Left renal pelvis (tissue), 4 donors: ENCODE data around the gene MAP3K2. TPM values are rescaled to one million over a fixed set of nuclear protein-coding genes. Genes with fewer than 3 reads are reported as not detected.
A peak's percentile ranks its signal among the peaks of the same experiment; 100 is the strongest.

Experiments
- DNase-seq, 4 donors: peaks; one replicate each; pipeline ENCODE4 v3.0.0-alpha.2; 2013; ENCODE audit warnings: low read depth in 4 of 4, low spot score in 3 of 4
- polyA plus RNA-seq, 4 donors: library from polyadenylated mRNA; unstranded; fragments of 120-200 nt; gene quantifications; one replicate each; pipeline ENCODE4 v1.2.1, GENCODE V29; 2013; ENCODE audit not compliant: insufficient read length in 4 of 4

Gene MAP3K2
- polyA plus RNA-seq, 4 donors: 20.7 to 30.6 (median 25.8) TPM

DNA sequence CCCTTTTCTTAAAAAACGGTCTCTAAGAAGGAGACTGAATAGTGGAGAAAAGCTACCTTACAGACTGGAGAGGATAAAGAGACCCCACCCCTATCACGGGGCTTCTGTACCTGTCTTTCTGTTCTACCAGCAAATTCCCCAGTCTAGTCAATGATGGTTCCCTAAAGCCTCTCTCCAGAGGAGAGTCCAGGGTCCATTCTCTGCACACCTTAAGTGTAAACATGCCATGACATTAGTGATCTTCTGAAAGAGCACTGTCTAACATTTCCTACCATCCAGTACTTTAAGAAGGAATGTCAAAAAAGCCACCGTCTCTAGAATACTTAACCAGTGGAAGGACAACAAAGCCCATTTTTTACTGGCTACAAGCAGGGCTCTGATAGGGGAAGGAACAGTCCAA lies 76.8 kb downstream of the MAP3K2 start:
- no peak for DNase-seq

DNA sequence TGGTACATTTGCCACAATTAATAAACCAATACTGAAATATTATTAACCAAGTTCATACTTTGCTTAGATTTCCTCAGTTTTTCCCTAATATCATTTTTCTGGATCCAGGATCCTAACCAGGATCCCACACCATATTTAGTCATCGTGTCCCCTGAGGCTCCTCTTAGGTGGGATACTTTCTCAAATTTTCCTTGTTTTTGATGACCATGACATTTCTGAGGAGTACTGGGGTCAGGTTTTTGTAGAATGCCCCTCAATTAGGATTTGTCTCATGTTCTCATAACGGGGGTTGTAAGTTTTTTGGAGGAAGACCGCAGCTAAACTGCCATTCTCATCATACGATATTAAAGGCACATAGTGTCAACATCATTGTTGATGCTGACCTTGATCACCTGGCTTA lies 78.3 kb downstream of the MAP3K2 start:
- no peak for DNase-seq

DNA sequence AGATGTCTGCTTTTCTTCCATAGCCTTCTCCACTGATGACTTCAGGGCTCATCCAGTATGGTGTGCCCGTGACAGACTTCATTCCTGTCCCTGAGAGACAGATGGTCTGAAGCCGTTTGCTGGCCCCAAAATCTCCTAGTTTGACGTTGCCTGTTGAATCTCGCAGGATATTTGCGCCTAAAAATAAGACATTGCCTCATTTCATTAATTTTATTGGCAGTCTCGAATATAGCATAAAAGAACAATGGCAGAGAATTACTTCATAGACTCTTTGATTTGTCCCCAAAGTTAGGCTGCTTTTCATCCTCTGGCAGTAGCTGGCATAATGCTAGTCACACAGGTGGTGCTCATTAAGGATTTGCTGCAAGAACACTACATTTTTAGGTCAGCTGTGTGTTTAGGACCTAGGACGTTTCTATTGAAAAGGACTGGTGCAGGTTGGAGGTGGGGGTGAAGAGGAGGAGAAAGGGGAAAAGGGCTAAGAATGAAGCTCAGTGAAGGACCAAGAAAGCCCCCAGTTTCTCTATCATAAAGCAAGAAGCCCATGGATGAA lies 79.1 kb downstream of the MAP3K2 start:
- no peak for DNase-seq

DNA sequence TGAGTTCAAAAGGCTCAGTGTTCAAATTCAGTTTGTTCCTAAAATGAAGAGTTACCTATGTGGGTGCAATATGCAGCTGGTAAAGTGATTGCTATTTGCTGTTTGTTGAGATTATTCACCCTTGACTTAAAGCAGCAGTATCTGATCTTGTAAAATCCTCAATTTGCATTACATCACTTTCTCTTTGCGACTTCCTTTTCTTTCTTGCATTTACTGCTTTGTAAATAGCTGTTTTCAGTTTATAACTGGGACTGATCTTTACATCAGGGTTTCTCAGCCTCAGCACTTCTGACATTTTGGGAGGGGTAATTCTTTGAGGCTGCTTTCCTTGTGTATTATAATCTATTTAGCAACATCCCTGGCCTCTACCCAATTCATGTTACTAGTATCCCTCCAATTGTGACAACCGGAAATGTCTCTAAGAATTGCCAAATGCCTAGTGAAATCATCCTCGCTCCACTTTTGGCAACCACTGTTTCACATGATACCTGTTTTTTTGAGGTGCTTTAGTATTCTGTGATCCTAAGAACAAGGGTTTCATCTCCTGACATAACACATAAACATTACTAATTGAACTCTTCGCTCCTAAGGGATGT lies 81.7 kb downstream of the MAP3K2 start:
- DNase-seq: no peak

DNA sequence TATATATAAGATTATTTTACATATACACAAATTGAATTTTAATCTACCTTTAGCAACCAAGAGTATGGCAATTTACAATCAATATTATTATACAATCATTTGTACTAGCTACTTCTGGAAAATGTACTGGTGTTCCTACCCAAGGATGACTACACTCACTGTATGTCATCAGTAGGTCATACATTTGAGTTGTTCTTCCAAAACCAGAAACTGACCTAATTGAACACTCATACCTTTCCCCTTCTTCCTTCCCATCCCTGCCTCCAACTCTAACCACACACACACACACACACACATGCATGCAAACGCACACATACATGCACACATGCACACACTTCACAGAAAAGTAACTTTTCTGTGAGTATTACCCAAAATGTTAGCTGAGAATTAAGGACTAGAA lies 85.6 kb downstream of the MAP3K2 start:
- DNase-seq: no peak

DNA sequence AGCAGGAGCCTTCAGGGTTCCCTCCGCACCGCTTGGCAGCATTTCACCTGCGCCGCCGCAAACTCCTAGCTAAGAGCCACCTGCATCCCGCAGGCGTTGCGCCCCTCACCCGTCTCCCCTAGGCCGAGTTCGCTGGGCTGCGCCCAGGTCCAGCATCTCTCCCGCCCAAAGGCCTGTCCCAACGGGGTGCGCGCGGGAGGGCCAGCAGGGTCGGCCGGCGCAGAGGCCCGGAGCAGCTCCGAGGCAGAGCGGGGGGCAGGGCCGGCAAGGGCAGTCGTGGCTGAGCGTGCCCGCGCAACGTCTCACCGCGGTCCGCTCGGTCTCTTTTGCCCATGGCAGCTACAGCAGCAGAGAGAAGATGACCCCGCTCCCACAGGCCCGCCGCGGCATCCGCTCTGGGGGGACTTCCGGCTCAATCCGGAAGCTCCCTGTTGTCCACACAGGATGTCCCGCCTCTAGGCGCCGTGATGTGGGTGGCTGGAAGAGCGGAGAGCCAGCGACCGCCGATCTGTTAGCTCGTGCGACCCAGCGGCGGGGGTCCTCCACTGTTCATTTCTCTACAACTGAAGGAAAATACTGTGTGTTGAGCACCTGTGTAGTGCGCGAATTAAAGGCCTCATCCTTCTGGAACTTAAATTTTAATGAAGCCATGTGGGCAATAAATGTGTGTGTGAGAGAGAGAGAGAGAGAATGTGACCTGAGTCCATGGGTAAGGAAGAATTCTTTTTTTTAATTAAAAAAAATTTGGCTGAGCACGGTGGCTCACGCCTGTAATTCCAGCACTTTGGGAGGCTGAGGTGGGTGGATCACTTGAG lies 93.8 kb downstream of the MAP3K2 start, which contains the start of gene ERCC3:
TSS of gene ERCC3 (minus strand) at position 397 of the 815 bp plus-strand sequence. CDS start at position 334, 63 bp downstream.
- peak; percentile 67 to 85 (median 78) for DNase-seq

DNA sequence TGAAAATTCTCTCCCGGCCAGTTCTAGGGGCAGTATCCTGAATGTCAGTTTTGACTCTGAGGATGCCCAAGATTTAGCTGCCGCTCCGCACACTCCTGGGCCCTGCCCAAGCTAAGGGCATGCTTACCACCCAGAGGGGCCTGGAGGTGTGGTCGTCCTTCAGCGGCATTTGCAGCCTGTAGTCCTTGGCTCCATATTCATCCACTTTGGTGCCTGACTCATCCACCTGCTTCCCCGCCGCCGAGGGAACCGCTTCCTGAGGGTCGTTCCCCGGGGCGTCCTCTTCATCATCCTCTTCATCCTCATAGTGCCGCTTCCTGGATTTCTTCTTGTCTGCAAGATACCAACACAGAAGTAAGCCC lies 94.4 kb downstream of the MAP3K2 start:
- DNase-seq: no peak

DNA sequence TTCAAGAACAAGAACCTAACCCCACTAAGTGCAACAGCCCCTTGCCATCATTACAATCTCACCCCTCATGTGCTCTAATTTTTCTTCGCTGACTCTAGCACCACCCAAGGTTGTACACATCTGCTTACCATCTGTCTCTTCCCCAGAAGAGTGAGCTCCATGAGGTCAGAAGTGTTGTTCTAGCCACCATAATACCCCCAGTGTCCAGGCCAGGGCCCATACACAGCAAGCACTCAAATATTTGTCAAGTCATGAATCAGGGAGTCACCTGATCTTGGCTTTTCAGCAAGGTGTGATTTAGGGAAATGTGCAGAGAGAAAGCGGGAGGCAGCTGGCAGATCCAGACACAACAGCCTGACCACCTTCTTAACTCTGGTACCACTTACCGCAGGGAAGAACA lies 99.5 kb downstream of the MAP3K2 start:
- DNase-seq: no peak

DNA sequence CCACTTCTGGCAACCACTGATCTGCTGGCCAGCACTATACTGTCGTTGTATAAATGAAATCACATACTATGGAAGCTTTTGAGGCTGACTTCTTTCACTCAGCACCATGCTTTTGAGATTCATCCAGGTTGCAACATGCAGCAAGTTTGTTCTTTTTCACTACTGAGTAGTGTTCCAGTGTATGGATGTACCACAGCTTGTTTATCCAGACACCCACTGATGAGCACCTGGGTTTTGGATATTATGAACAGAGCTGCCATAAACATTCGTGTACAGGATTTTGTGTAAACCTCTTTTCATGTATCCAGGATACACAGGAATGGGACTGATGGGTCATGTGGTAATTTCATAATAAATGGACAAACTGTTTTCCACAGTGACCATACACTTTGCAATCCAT lies 104.5 kb downstream of the MAP3K2 start:
- DNase-seq: no peak

DNA sequence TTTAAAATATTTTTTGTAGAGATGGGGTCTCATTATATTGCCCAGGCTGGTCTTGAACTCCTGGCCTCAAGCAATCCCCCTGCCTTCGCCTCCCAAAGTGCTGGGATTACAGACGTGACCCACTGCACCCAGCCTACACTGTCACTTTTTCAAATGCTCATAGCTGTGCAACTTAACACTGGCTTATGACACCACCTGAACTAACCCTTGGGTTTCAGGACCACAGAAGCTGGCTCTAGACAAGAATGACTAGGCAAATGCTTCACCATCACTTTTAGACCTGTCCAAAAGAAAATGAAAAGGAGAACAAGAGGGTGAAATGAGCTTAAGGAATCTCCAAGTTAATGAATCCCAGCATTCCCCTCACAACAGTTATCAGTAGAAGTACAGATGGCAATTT lies 107.1 kb downstream of the MAP3K2 start:
- no peak for DNase-seq

DNA sequence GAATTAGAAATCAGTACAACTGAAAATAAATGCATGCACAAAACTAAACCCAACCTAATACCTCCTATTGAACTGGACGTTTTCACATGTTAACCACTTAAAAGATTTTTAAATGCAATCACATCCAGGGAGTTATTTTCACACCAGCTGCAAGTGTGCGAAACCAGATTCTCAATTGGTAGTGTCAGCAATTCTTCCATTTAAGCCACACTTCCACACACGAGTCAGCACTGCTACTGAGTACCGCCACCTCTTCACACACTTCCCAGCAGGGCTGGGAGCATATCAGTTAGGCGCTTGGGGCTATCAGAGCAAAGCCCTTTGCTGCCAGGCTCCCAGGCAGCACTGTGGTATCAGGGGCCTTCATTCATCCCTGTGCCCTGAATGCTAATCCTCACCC lies 108.0 kb downstream of the MAP3K2 start:
- no peak for DNase-seq

DNA sequence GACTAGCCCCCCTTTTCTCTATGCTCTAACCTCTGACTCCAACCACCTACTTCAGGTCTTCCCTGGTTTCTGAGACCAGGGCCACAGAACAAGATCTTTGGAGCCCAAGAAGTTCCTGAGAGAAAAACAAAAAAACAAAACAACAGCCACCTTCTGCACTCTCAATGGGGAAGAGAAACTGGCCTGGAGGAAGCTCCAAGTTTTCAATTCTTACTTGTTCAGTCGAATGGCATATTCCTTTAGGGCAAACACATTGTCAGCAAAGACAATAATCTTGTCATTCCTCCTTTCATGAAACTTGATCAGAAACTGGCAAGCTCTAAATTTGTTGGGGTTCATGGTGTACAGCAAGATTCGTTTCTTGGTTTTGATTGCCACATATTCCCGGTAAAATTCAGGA lies 108.8 kb downstream of the MAP3K2 start:
- DNase-seq: no peak

DNA sequence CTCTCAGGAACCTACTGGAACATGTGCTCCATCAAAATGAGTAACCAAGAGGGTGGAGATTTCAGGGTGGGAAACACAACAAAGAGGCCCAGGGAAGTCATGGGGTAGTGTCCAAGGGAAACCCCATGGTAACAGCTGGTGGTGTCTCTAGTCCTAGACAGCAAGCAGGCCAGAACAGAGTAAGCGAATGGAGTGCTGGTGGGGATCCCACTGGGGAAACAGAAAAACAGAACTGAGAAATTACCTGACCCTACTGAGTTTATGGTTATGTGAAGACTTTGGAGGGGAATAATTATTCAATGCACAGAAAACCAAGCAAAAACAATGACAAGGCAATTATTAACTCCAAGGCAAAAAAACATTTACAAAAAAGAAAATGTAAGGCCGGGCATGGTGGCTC lies 110.7 kb downstream of the MAP3K2 start:
- no peak for DNase-seq

DNA sequence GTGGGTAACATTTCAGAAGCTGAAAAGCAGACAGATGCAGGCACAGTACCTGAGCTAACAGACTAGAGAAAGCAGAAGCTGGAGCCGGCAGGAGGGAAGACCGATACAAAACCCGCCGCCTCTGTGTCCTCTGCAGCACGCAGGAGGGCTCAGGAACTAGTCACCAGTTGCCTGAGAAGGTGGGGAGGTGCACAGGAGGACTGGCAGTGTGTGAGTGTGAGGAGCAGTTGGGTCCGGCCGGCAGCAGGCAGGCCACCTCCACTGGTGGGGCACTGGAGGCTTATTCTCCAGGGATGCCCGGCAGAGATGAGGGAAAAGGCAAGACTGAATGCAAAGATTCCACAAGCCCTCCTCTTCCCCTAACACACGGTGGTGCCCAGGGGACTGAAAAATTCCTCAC lies 112.0 kb downstream of the MAP3K2 start:
- DNase-seq: no peak

DNA sequence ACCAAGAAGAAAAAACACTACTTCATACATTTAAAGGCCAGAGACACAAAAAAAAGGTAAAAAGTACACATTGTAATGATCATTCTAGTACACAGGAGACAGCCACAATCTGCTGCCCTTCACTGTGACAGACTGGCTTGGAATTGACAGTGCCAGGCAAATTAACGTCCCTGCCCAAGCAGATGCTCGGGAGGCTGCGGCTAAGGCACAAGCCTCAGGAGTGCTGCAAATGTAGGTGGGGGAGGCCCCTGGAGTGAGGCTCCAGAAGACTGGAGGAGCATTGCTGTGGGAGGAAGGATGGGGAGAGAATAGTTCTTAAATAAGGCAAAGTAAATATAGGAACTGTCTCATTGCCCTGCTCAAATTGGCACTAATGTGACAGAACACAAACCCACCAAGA lies 112.4 kb downstream of the MAP3K2 start:
- no peak for DNase-seq

DNA sequence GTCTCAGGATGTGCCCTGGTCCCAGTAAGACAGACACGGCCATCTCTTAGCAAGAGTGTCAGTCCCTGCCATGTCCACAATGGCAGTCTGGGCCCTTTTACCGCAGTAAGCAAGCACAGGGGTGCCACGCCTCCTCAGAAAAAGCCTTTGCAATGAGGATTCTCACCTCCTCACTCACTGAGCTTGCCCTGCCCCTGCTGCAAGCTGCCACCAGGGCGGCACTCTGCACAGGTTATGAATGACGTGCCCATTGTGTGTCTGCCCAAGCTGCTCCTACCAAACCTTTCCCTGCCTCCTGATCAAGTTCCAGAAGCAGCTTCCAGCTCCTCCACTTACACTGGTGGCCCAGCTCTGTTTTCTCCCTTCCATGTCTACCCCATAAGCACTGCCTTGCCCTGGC lies 117.1 kb downstream of the MAP3K2 start:
- no peak for DNase-seq

DNA sequence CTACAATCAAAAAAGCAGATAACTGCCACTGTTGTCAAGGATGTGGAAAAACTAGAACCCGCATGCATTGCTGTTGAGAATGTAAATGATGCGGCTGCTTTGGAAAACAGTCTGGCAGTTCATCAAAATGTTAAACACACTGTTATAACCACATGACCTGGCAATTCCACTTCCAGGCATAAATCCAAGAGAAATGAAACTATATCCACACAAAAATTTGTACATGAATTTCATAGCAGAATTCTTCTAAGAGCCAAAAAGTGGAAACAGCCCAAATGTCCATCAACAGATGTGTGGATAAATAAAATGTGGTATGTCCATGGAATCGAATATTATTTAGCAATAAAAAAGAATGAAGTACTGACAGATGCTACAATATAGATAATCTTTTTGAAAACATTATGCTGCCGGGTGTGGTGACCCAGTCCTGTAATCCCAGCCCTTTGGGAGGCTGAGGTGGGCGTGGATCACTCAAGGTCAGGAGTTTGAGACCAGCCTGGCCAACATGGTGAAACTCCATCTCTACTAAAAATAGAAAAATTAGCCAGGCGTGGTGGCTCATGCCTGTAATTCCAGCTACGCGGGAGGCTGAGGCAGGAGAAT lies 125.9 kb downstream of the MAP3K2 start:
- DNase-seq: no peak

DNA sequence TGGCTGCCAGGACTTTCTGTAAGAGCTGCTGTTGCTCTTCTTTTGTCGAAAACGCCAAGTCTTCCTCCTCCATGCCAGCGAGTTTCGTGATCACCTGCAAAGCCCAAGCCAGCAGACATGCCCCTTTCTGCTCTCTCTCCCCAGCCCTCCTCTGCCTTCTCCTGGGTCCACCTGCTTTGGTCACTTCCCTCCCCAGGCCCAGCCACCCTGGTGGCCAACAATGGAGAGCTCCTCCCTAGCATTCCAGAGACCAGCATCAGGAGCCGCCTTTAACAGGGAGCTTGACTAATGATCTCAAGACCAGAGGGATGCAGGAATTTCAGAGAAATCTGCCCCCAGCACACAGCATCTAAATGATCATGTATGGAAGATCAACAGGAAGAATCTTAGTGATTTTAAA lies 128.4 kb downstream of the MAP3K2 start:
- no peak for DNase-seq

DNA sequence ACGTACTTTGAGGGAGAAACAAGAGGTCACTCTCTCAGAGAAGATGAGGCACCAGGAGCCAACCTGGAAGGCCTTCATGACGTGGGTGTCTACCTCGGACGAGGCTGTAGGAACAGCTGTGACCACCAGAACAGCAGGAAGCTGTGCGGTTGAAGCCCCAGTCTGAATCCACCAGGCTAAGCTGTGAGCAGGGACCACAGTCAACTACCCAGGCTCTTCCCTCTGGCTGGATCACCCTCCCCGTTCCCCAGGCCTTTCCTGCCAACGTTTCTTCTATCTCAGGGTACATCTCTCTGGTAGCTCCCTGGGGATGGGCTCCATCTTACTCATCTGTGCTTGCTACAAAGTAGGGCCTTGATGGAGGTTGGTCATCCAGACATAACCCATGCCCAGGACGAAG lies 130.9 kb downstream of the MAP3K2 start:
- no peak for DNase-seq

DNA sequence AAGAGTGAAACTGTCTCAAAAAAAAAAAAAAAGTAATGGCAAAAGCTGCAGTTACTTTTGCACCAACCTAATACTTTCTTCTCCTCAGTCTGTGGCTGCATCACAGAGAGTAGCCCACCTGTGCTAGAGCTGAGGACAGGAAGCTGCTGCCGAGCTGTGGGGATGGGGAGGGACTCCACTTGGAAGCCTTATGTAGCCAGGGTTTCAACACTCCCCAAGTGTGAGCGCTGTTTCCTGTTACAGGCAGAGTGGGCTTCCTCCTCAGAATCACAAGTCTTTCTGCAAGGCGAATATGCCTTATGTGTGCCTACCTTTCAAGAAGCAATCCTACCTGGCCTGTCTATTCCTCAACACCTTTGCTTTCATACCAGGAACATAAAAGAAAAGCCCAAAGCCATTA lies 131.4 kb downstream of the MAP3K2 start:
- DNase-seq: no peak

DNA sequence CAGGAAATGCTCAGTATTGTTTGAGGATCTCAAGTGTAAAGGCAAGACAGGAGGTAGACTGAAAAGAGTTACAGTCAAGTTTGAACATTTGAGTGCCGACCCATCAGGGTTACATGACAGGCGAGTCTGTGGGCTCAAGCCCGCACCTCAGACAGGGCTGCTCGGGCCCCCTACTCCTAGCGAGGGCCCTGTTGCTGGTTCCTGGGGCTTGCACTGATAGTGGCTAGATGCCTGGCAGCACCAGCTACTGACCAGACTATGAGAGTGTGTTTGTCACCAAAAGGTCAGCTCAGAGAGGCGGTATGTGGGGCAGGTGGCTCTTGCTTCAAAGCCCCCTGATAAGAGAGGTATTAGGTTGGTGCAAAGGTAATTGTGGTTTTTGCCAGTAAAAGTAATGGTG lies 132.1 kb downstream of the MAP3K2 start:
- DNase-seq: no peak

DNA sequence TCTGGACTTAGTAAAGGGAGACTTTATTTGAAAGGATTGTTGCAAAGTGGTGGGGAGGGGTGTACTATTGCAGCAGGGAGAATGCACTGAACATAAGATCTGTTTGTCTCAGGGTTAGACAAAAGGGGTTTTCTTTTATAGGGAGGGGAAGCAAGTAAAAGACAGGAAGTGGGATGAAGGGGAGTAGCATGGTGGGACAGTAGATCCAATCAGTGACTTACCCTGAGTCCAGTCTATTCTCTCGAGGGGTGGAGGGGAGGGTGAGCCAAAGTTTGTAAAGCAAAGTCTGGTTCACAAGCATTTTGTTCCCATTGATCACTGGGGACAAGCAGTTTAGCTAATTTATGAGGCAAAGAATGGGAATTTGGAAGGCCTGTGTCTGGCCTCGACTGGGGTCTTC lies 132.6 kb downstream of the MAP3K2 start:
- DNase-seq: no peak
